Testis (tissue), 2 donors: ENCODE results near the gene DDX31.

Source experiments
- CTCF ChIP-seq, 3 experiments: fragments of 450-650 bp in 2 of 3; fragments of 200-600 bp in 1 of 3; sonication (generic) in 1 of 3; IDR thresholded peaks; one replicate each; pipeline ENCODE4 v1.5.1; 2016 to 2019; ENCODE audit warnings: antibody characterized with exemption in 3 of 3, mild to moderate bottlenecking in 2 of 3, moderate library complexity in 1 of 3
- POLR2A ChIP-seq: fragments of 450-650 bp; IDR thresholded peaks from one replicate; pipeline ENCODE4 v1.6.1; 2017; ENCODE audit warnings: antibody characterized with exemption, mild to moderate bottlenecking, moderate library complexity

- TF ChIP-seq POLR2A (no peak), CTCF (IDR thresholded peaks at IDR 0.05) (no peak)
Measured at GRCh38 chr9:132622159-132622558, 47.6 kb downstream of the DDX31 start.
